ENCODE results near the gene SELPLG.

SELPLG gene

GRCh38 chr12:108605000-108605689 lies 28.5 kb downstream of the SELPLG start:
- DNase-seq (ENCODE audit: low read depth, low spot score): no peak

GRCh38 chr12:108604208-108604941 lies 29.3 kb downstream of the SELPLG start:
- DNase-seq (ENCODE audit: low read depth, low spot score): no peak

GRCh38 chr12:108603743-108604142 lies 30.0 kb downstream of the SELPLG start:
- DNase-seq (ENCODE audit: low read depth, low spot score): no peak

- no peak for DNase-seq (ENCODE audit: low read depth, low spot score)
Measured at GRCh38 chr12:108602976-108603704, 30.6 kb downstream of the SELPLG start.

- DNase-seq (ENCODE audit: low read depth, low spot score): no peak
Measured at GRCh38 chr12:108602209-108602705, 31.4 kb downstream of the SELPLG start.

GRCh38 chr12:108600702-108601007 lies 33.0 kb downstream of the SELPLG start:
- DNase-seq (ENCODE audit: low read depth, low spot score): no peak

- no peak for DNase-seq (ENCODE audit: low read depth, low spot score)
Measured at GRCh38 chr12:108599948-108600701, 33.6 kb downstream of the SELPLG start.

GRCh38 chr12:108599541-108599940 lies 34.2 kb downstream of the SELPLG start:
- no peak for DNase-seq (ENCODE audit: low read depth, low spot score)

- DNase-seq (ENCODE audit: low read depth, low spot score): no peak
Measured at GRCh38 chr12:108598553-108599250, 35.0 kb downstream of the SELPLG start.

- DNase-seq (ENCODE audit: low read depth, low spot score): no peak
Measured at GRCh38 chr12:108597559-108598471, 35.9 kb downstream of the SELPLG start, which contains the start of gene TMEM119. Gene TMEM119, minus strand, starts transcription at chr12:108598084. Its CDS starts 5,701 bp downstream, at chr12:108592383.

- peak; percentile 59 for DNase-seq (ENCODE audit: low read depth, low spot score)
Measured at GRCh38 chr12:108596854-108597558, 36.7 kb downstream of the SELPLG start.

GRCh38 chr12:108595711-108596647 lies 37.7 kb downstream of the SELPLG start:
- DNase-seq (ENCODE audit: low read depth, low spot score): no peak

GRCh38 chr12:108594960-108595710 lies 38.6 kb downstream of the SELPLG start:
- DNase-seq (ENCODE audit: low read depth, low spot score): no peak

- no peak for DNase-seq (ENCODE audit: low read depth, low spot score)
Measured at GRCh38 chr12:108594323-108594903, 39.3 kb downstream of the SELPLG start.

GRCh38 chr12:108592033-108592909 lies 41.4 kb downstream of the SELPLG start:
- DNase-seq (ENCODE audit: low read depth, low spot score): no peak

All from ELF-1 (cell line).